Left ventricle myocardium superior (tissue), 1 donor: ENCODE data around the gene HOXD8. TPM values are rescaled to one million over a fixed set of nuclear protein-coding genes. Genes with fewer than 3 reads are reported as not detected.
A peak's percentile ranks its signal among the peaks of the same experiment; 100 is the strongest.

Experiments used
- ATAC-seq: fragments of 200-7000 bp; cut with Tn5 transposase; one replicate; pipeline ENCODE4 v1.9.1; 2020; ENCODE audit warnings: mild to moderate bottlenecking, moderate library complexity
- DNase-seq: peaks from one replicate; pipeline ENCODE4 v3.0.0-alpha.2; 2020
- intact Hi-C: fragments of 100-400 bp; cut with micrococcal nuclease; formaldehyde crosslinking; loops from one replicate; pipeline ENCODE4 v1.11.0; 2022
- total RNA-seq: library from RNA; stranded (reverse); fragmentation: NEBNext Ultra II Directional; extraction: Animal tissue kit (Norgen Biotek cat#: 25700); gene quantifications from one replicate; pipeline ENCODE4 v1.2.1, GENCODE V29; 2021
- donor health status: DM: no; HTN: yes; CAD: no; lungs with severe emphysema.

The HOXD8 gene
- total RNA-seq, 1 donor from 2014 or later, result 0.92 TPM

GRCh38 chr2:176111309-176111663 lies 18.2 kb upstream of the HOXD8 start:
- no peak for ATAC-seq
- DNase-seq, result no peak
- intact Hi-C loops, result no loop called here

GRCh38 chr2:176111846-176112374 lies 17.6 kb upstream of the HOXD8 start:
- intact Hi-C loops, result no loop called here
- DNase-seq (no peak), ATAC-seq (no peak)

- no peak for DNase-seq
- intact Hi-C loops, result no loop called here
- no peak for ATAC-seq
Measured at GRCh38 chr2:176112375-176113302, 16.9 kb upstream of the HOXD8 start.

- intact Hi-C loops, result no loop called here
- ATAC-seq, result no peak
Measured at GRCh38 chr2:176114120-176114929, 15.2 kb upstream of the HOXD8 start.

GRCh38 chr2:176114930-176115625 lies 14.4 kb upstream of the HOXD8 start:
- ATAC-seq, result no peak
- intact Hi-C loops, result no loop called here
- DNase-seq, result no peak

More at GRCh38 chr2:176114120-176114929, 15.2 kb upstream of the HOXD8 start:
- no peak for DNase-seq

- ATAC-seq, result no peak
- intact Hi-C loops, result no loop called here
Measured at GRCh38 chr2:176115883-176116813, 13.4 kb upstream of the HOXD8 start, which contains the start of gene HOXD10. HOXD10 (plus strand) TSS chr2:176116778; CDS start chr2:176116834, 56 bp downstream.

GRCh38 chr2:176117162-176117822 lies 12.2 kb upstream of the HOXD8 start:
- ATAC-seq (no peak), DNase-seq (no peak)
- intact Hi-C loops, result no loop called here

More at GRCh38 chr2:176115883-176116813, 13.4 kb upstream of the HOXD8 start, which contains the start of gene HOXD10:
- no peak for DNase-seq

- no peak for ATAC-seq
- DNase-seq, result no peak
- intact Hi-C loops, result no loop called here
Measured at GRCh38 chr2:176117823-176118371, 11.6 kb upstream of the HOXD8 start.

GRCh38 chr2:176118601-176119339 lies 10.7 kb upstream of the HOXD8 start:
- intact Hi-C loops, result no loop called here
- ATAC-seq (no peak), DNase-seq (no peak)

- intact Hi-C loops, result no loop called here
- no peak for ATAC-seq
- no peak for DNase-seq
Measured at GRCh38 chr2:176120364-176121189, 8.9 kb upstream of the HOXD8 start.

GRCh38 chr2:176121190-176122051 lies 8.1 kb upstream of the HOXD8 start:
- ATAC-seq, result no peak
- intact Hi-C loops, result no loop called here
- no peak for DNase-seq

GRCh38 chr2:176122052-176122682 lies 7.3 kb upstream of the HOXD8 start:
- ATAC-seq (no peak), DNase-seq (no peak)
- intact Hi-C loops, result no loop called here

GRCh38 chr2:176122683-176123410 lies 6.7 kb upstream of the HOXD8 start, which contains the start of gene HOXD9:
HOXD9 (plus strand) TSS chr2:176122719; CDS start chr2:176122769, 50 bp downstream.
- peak; percentile 35 for ATAC-seq
- DNase-seq, result no peak
- intact Hi-C loops, result no loop called here
